Hypothalamus (tissue), 51 donors: ENCODE results near the gene TOB2.

Experiments used
- DNase-seq, 51 donors: peaks; one replicate each; lab custom pipeline; 2025; lab: John Stamatoyannopoulos, UW

Gene TOB2

DNA sequence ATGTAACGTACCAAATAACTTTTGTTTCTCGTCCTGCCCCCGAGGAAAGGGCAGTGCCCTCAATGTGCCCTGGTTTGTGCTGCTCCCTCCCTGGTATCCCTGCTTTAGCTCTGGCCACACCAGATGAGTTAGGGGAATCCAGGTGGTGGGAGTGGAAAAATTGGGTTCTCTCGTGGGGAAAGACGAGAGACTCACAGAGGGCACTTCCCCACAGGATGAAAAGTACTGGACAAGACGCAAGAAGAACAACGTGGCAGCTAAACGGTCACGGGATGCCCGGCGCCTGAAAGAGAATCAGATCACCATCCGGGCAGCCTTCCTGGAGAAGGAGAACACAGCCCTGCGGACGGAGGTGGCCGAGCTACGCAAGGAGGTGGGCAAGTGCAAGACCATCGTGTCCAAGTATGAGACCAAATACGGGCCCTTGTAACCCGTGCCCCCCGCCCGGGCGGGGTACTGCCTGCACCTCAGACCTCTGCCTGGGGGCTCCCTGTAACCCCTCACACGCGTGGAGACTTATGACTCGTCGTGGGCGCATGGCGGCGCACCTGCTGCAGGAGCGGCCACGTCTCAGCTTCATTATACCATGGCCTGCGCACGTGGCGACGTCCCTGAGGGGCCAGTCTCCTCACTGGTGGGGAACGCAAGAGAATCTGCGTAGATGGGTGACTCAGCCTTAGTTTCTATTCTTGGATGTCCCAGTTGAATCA lies 50.9 kb downstream of the TOB2 start:
- no peak for DNase-seq

DNA sequence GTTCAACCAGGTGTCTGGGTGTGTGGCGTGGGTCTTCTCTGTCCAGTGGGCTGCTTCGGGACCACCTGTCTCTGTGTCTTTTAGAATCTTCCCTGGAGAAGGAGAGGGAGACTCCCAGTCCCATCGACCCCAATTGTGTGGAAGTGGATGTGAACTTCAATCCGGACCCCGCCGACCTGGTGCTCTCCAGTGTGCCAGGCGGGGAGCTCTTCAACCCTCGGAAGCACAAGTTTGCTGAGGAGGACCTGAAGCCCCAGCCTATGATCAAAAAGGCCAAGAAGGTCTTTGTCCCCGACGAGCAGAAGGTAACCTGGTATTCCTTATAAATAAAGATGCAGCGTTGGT lies 52.6 kb downstream of the TOB2 start:
- no peak for DNase-seq

DNA sequence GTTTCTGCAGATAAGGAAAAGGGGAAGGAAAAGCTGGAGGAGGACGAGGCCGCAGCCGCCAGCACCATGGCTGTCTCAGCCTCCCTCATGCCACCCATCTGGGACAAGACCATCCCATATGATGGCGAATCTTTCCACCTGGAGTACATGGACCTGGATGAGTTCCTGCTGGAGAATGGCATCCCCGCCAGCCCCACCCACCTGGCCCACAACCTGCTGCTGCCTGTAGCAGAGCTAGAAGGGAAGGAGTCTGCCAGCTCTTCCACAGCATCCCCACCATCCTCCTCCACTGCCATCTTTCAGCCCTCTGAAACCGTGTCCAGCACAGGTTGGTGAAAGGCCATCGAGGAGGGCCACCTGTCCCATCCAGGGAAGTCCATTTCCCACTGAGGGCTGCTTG lies 59.3 kb downstream of the TOB2 start:
- no peak for DNase-seq

DNA sequence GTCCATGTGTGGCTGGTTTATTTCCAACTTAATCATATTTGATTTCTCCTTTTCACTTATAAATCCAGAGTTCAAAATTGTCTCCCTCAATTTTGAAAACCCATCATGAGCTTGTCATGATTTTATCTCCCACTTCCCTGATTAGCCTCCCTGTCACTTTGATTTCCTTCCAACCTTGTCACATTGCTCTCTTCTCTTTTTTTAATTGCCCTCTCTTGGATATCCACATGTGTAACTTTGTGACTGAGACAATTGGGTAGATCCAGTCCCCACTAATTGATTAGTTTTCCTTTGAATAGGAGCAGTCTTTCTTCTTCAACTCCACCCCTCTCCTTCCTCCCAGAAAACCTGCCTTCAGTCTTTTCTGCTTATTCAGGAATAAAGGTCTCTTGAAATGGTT lies 62.5 kb downstream of the TOB2 start:
- no peak for DNase-seq
